Fibroblast of lung (primary cell): Measurements from ENCODE around the gene CAMK1D. TPM values are rescaled to one million over a fixed set of nuclear protein-coding genes. Genes with fewer than 3 reads are reported as not detected.

Experiments
- DNase-seq, 2 donors: peaks; one replicate each; pipeline versions ENCODE4 v3.0.0 to v3.0.0-alpha.2; 2010; ENCODE audit warnings: low read depth in 2 of 2
- H2AFZ ChIP-seq: 2 replicates; pipeline ENCODE4 v1.5.1; 2012; ENCODE audit warnings: low read length, control low read depth, inconsistent platforms
- H3K27ac ChIP-seq: 2 replicates; pipeline ENCODE4 v1.5.1; 2011; ENCODE audit warnings: low read length, control low read depth; ENCODE audit not compliant: insufficient read depth
- H3K27me3 ChIP-seq: 2 replicates; pipeline ENCODE4 v1.5.1; 2011; ENCODE audit warnings: mild to moderate bottlenecking, low read length; ENCODE audit not compliant: control insufficient read depth, insufficient read depth
- H3K36me3 ChIP-seq: 2 replicates; pipeline ENCODE4 v1.5.1; 2011; ENCODE audit warnings: low read length; ENCODE audit not compliant: control insufficient read depth, insufficient read depth
- H3K4me1 ChIP-seq: 2 replicates; pipeline ENCODE4 v1.5.1; 2011; ENCODE audit warnings: low read length; ENCODE audit not compliant: control insufficient read depth, insufficient read depth; ENCODE audit errors: extremely low read depth
- H3K4me2 ChIP-seq: 2 replicates; pipeline ENCODE4 v1.5.1; 2011; ENCODE audit warnings: low read length, control low read depth; ENCODE audit not compliant: insufficient read depth; ENCODE audit errors: extremely low read depth
- H3K4me3 ChIP-seq, 4 experiments: fragments of 200-600 bp in 1 of 4; sonication (generic) in 1 of 4; replicated peaks in 1 of 4; 2 replicates each; pipeline ENCODE4 v1.5.1; 2011 to 2016; ENCODE audit warnings: low read length in 4 of 4, low read depth in 3 of 4, mild to moderate bottlenecking in 3 of 4, control low read depth in 2 of 4, inconsistent platforms in 1 of 4, mixed read lengths in 1 of 4; ENCODE audit not compliant: insufficient read depth in 1 of 4; ENCODE audit errors: control extremely low read depth in 1 of 4
- H3K79me2 ChIP-seq: 2 replicates; pipeline ENCODE4 v1.5.1; 2012; ENCODE audit warnings: mild to moderate bottlenecking, low read length, inconsistent platforms; ENCODE audit not compliant: control insufficient read depth, insufficient read depth
- H3K9ac ChIP-seq: 2 replicates; pipeline ENCODE4 v1.5.1; 2011; ENCODE audit warnings: mild to moderate bottlenecking, low read length, control low read depth; ENCODE audit not compliant: insufficient read depth
- H3K9me3 ChIP-seq: 2 replicates; pipeline ENCODE4 v1.5.1; 2012; ENCODE audit warnings: low read depth, low read length; ENCODE audit not compliant: control insufficient read depth, insufficient read depth
- H4K20me1 ChIP-seq: 2 replicates; pipeline ENCODE4 v1.5.1; 2011; ENCODE audit warnings: low read length; ENCODE audit not compliant: control insufficient read depth, insufficient read depth; ENCODE audit errors: extremely low read depth
- CTCF ChIP-seq, 2 donors: IDR thresholded peaks in 1 of 2; conservative IDR thresholded peaks in 1 of 2; 1 replicate in 1 of 2; 2 replicates in 1 of 2; pipeline ENCODE4 v1.5.1; 2011 to 2012; ENCODE audit warnings: low read length in 2 of 2, control low read depth in 1 of 2, inconsistent platforms in 1 of 2, low read depth in 1 of 2, mild to moderate bottlenecking in 1 of 2
- EZH2 ChIP-seq: IDR thresholded peaks from 2 replicates; pipeline ENCODE4 v1.5.1; 2012; ENCODE audit warnings: low read length, control low read depth, mild to moderate bottlenecking; ENCODE audit errors: missing control alignments
- polyA plus RNA-seq, 2 donors: library from polyadenylated mRNA; depleted of rRNA in 1 of 2; stranded (reverse) in 1 of 2; unstranded in 1 of 2; fragments of >200 nt; gene quantifications; 2 replicates each; pipeline ENCODE4 v1.2.1, GENCODE V29; 2011 to 2012; ENCODE audit warnings: missing spikeins in 1 of 2
- total RNA-seq: library from RNA; depleted of rRNA; stranded (reverse); fragments of >200 nt; gene quantifications from 2 replicates; pipeline ENCODE4 v1.2.1, GENCODE V29; 2014

The CAMK1D gene
- total and polyA plus RNA-seq, 2 donors (not counting 1 experiment from before 2014, with no cell fraction given), result 2.3 TPM

- no peak overlapping the region for H3K27ac ChIP-seq
- no peaks in the 10 kb centered on the region for H4K20me1 ChIP-seq
- H3K4me2 ChIP-seq, result no peak overlapping the region
- H3K4me1 ChIP-seq, result no peaks in the 10 kb centered on the region
- H3K9ac ChIP-seq, result no peak overlapping the region
- DNase-seq, result no peak
- H3K4me3 ChIP-seq, result no peak overlapping the region
- TF ChIP-seq CTCF (conservative IDR thresholded peaks at IDR 0.05 in 1 of 2, IDR thresholded peaks at IDR 0.05 in 1 of 2; ENCODE audit: low read depth in 1 of 2, low read length in 2 of 2) (no peak), EZH2 (no peak)
- H3K27me3 ChIP-seq, result no peaks in the 10 kb centered on the region
- H3K9me3 ChIP-seq, result no peaks in the 10 kb centered on the region
- no peaks in the 10 kb centered on the region for H3K36me3 ChIP-seq
- no peak overlapping the region for H2AFZ ChIP-seq
- H3K79me2 ChIP-seq, result no peaks in the 10 kb centered on the region
Observed at GRCh38 chr10:12367272-12367671, 17.9 kb downstream of the CAMK1D start.

GRCh38 chr10:12369982-12370381 is 20.6 kb downstream of the CAMK1D start:
- no peaks in the 10 kb centered on the region for H3K79me2 ChIP-seq
- no peak overlapping the region for H3K4me2 ChIP-seq
- H3K36me3 ChIP-seq, result no peaks in the 10 kb centered on the region
- no peak overlapping the region for H3K4me3 ChIP-seq
- H3K9me3 ChIP-seq, result no peaks in the 10 kb centered on the region
- TF ChIP-seq EZH2 (no peak), CTCF (conservative IDR thresholded peaks at IDR 0.05 in 1 of 2, IDR thresholded peaks at IDR 0.05 in 1 of 2; ENCODE audit: low read depth in 1 of 2, low read length in 2 of 2) (no peak)
- no peak overlapping the region for H2AFZ ChIP-seq
- no peaks in the 10 kb centered on the region for H4K20me1 ChIP-seq
- no peaks in the 10 kb centered on the region for H3K27me3 ChIP-seq
- H3K9ac ChIP-seq, result no peak overlapping the region
- no peaks in the 10 kb centered on the region for H3K4me1 ChIP-seq
- no peak overlapping the region for H3K27ac ChIP-seq
- no peak for DNase-seq

- Histone ChIP-seq H2AFZ (no peak overlapping the region), H3K4me1 (no peaks in the 10 kb centered on the region), H3K4me3 (no peak overlapping the region), H3K27me3 (no peaks in the 10 kb centered on the region), H3K79me2 (no peaks in the 10 kb centered on the region), H4K20me1 (no peaks in the 10 kb centered on the region), H3K36me3 (no peaks in the 10 kb centered on the region), H3K9me3 (no peaks in the 10 kb centered on the region), H3K4me2 (no peak overlapping the region), H3K27ac (no peak overlapping the region), H3K9ac (no peak overlapping the region)
- DNase-seq, result no peak
- TF ChIP-seq EZH2 (no peak), CTCF (conservative IDR thresholded peaks at IDR 0.05 in 1 of 2, IDR thresholded peaks at IDR 0.05 in 1 of 2; ENCODE audit: low read depth in 1 of 2, low read length in 2 of 2) (no peak)
Observed at GRCh38 chr10:12372846-12373245, 23.5 kb downstream of the CAMK1D start.
